Smooth muscle cell (in vitro differentiated cells): ENCODE results near the gene SCYL2. TPM values are rescaled to one million over a fixed set of nuclear protein-coding genes. Genes with fewer than 3 reads are reported as not detected.

Experiments used
- DNase-seq: peaks from one replicate; lab custom pipeline; 2025; ENCODE audit not compliant: unreplicated experiment; lab: John Stamatoyannopoulos, UW
- H2AFZ ChIP-seq: fragments of 200-600 bp; sonication (generic); 2 replicates; pipeline ENCODE4 v1.6.0; 2016; ENCODE audit warnings: antibody characterized with exemption, low read depth, mild to moderate bottlenecking
- H3F3A ChIP-seq: fragments of 200-600 bp; sonication (generic); 2 replicates; pipeline ENCODE4 v1.6.0; 2017; ENCODE audit warnings: antibody characterized with exemption, low read depth
- H3K27ac ChIP-seq: fragments of 200-600 bp; sonication (generic); 2 replicates; pipeline ENCODE4 v1.5.1; 2016; ENCODE audit warnings: low read depth, mild to moderate bottlenecking
- H3K27me3 ChIP-seq: fragments of 200-600 bp; sonication (generic); 2 replicates; pipeline ENCODE4 v1.6.1; 2016; ENCODE audit warnings: low read depth, mild to moderate bottlenecking
- H3K36me3 ChIP-seq: fragments of 200-600 bp; sonication (generic); 2 replicates; pipeline ENCODE4 v1.5.1; 2016; ENCODE audit warnings: low read depth
- H3K4me1 ChIP-seq: fragments of 200-600 bp; sonication (generic); 2 replicates; pipeline ENCODE4 v1.5.1; 2016; ENCODE audit warnings: low read depth
- H3K4me2 ChIP-seq: fragments of 200-600 bp; sonication (generic); 2 replicates; pipeline ENCODE4 v1.6.0; 2016; ENCODE audit warnings: mild to moderate bottlenecking
- H3K4me3 ChIP-seq: fragments of 200-600 bp; sonication (generic); 2 replicates; pipeline ENCODE4 v1.5.1; 2016; ENCODE audit warnings: mild to moderate bottlenecking
- H3K79me2 ChIP-seq: fragments of 200-600 bp; sonication (generic); 2 replicates; pipeline ENCODE4 v1.6.0; 2016; ENCODE audit warnings: low read depth, mild to moderate bottlenecking
- H3K9ac ChIP-seq: fragments of 200-600 bp; sonication (generic); 2 replicates; pipeline ENCODE4 v1.6.0; 2016; ENCODE audit warnings: low read depth
- H3K9me3 ChIP-seq: fragments of 200-600 bp; sonication (generic); replicated peaks from 2 replicates; pipeline ENCODE4 v1.5.1; 2016; ENCODE audit warnings: low read depth
- H4K20me1 ChIP-seq: fragments of 200-600 bp; sonication (generic); 2 replicates; pipeline ENCODE4 v1.6.0; 2016; ENCODE audit warnings: low read depth
- WGBS: methylation state at CpG from one replicate; pipeline ENCODE4 v1.1.7; 2016; ENCODE audit warnings: low lambda C conversion rate; 5-methylcytosine and 5-hydroxymethylcytosine counted together
- polyA plus RNA-seq: library from polyadenylated mRNA; unstranded; fragments of >200 nt; fragmentation: Nextera tagmentation; extraction: Ambion mirVana; gene quantifications from 2 replicates; pipeline ENCODE4 v1.2.1, GENCODE V29; 2016
- small RNA-seq: library from RNA; depleted of rRNA; stranded (forward); fragments of <200 nt; gene quantifications from one replicate; pipeline ENCODE3, GENCODE V24; 2014
- total RNA-seq: library from RNA; depleted of rRNA; stranded (reverse); fragments of >200 nt; gene quantifications from 2 replicates; pipeline ENCODE4 v1.2.3, GENCODE V29; 2014
- TF ChIP-seq, protein P1 (sequence below): fragments of 200-600 bp; sonication (generic); IDR thresholded peaks from 2 replicates; pipeline ENCODE4 v1.5.1; 2017; ENCODE audit warnings: borderline replicate concordance, mild to moderate bottlenecking, antibody characterized with exemption; ENCODE audit not compliant: insufficient read depth, poor library complexity, severe bottlenecking

Gene SCYL2
- total and polyA plus RNA-seq, 2 experiments from 2014 or later, result 20.4 to 123 TPM

DNA sequence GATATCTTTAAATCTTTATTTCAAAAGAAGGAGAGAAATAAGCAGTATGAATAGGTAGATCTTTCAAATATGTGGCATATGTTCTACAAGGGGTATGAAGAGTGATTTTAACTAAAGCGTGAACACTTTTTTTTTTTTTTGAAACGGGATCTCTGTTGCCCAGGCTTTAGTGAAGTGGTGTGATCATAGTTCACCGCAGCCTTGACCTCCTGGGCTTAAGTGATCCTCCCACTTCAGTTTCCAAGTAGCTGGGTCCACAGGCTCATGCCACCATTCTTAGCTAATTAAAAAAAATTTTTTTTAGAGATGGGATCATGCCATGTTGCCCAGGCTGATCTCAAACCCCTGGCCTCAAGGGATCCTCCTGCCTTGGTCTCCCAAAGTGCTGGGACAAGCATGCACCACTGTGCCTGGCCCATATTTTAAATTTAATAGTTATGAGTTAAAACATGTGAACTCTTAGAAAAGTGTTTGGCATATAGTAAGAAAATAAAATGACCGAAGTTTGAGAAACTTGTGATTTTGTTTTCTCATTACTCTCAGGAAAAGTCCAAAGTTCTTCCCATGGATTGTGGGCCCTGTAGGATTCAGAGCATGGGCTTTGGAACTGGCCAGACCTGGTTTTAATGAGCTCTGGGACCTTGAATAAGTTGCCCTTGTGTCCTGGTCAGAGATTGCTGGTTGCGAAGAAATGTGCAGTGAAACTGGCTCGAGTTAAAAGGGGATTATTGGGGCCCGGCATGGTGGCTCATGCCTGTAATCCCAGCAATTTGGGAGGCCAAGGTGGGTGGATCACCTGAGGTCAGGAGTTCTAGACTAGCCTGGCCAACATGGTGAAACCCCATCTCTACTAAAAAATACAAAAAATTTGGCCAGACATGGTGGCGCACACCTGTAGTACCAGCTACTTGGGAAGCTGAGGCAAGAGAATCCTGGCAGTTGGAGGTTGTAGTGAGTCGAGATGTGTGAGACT lies 116.9 kb downstream of the SCYL2 start:
- no peak overlapping the region for H2AFZ ChIP-seq
- DNase-seq, result no peak
- 92% methylated on average over 9 of the region's 9 CpGs for WGBS
- H3K36me3 ChIP-seq, result no peaks in the 10 kb centered on the region
- H3K4me1 ChIP-seq, result no peaks in the 10 kb centered on the region
- no peaks in the 10 kb centered on the region for H3K79me2 ChIP-seq
- no peaks in the 10 kb centered on the region for H4K20me1 ChIP-seq
- no peak overlapping the region for H3K27ac ChIP-seq
- TF ChIP-seq, protein P1, sequence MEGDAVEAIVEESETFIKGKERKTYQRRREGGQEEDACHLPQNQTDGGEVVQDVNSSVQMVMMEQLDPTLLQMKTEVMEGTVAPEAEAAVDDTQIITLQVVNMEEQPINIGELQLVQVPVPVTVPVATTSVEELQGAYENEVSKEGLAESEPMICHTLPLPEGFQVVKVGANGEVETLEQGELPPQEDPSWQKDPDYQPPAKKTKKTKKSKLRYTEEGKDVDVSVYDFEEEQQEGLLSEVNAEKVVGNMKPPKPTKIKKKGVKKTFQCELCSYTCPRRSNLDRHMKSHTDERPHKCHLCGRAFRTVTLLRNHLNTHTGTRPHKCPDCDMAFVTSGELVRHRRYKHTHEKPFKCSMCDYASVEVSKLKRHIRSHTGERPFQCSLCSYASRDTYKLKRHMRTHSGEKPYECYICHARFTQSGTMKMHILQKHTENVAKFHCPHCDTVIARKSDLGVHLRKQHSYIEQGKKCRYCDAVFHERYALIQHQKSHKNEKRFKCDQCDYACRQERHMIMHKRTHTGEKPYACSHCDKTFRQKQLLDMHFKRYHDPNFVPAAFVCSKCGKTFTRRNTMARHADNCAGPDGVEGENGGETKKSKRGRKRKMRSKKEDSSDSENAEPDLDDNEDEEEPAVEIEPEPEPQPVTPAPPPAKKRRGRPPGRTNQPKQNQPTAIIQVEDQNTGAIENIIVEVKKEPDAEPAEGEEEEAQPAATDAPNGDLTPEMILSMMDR, result no peak
- no peaks in the 10 kb centered on the region for H3K27me3 ChIP-seq
- H3K4me3 ChIP-seq, result no peak overlapping the region
- H3K4me2 ChIP-seq, result no peak overlapping the region
- H3K9ac ChIP-seq, result no peak overlapping the region
- H3K9me3 ChIP-seq, result no peaks in the 10 kb centered on the region
- no peaks in the 10 kb centered on the region for H3F3A ChIP-seq

DNA sequence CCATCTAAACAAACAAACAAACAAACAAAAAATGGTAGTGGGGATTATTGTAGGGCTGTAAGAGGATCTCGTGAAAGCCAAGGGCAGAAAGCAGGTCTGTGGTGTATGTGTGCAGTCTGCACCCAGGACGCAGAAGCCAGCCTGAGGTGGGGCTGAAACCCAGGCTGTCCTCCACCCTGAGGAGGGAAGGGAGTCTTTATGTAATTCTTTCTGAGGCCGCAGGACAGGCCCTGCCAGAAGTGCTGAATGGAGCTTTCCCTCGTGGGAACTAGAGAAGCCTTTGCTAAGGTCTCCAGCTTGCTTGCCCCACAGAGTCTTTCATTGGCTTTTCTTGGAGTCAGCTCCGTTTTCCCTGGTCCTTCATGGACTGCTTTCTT lies 117.6 kb downstream of the SCYL2 start:
- H4K20me1 ChIP-seq, result no peaks in the 10 kb centered on the region
- no peaks in the 10 kb centered on the region for H3K36me3 ChIP-seq
- no peaks in the 10 kb centered on the region for H3F3A ChIP-seq
- no peaks in the 10 kb centered on the region for H3K27me3 ChIP-seq
- no peak overlapping the region for H3K9ac ChIP-seq
- no peak overlapping the region for H3K4me2 ChIP-seq
- H3K79me2 ChIP-seq, result no peaks in the 10 kb centered on the region
- H3K4me1 ChIP-seq, result no peaks in the 10 kb centered on the region
- no peak overlapping the region for H2AFZ ChIP-seq
- no peak overlapping the region for H3K27ac ChIP-seq
- H3K4me3 ChIP-seq, result no peak overlapping the region
- no peaks in the 10 kb centered on the region for H3K9me3 ChIP-seq
- TF ChIP-seq, protein P1, result no peak
- DNase-seq, result no peak
- 87% methylated on average over 5 of the region's 5 CpGs for WGBS

DNA sequence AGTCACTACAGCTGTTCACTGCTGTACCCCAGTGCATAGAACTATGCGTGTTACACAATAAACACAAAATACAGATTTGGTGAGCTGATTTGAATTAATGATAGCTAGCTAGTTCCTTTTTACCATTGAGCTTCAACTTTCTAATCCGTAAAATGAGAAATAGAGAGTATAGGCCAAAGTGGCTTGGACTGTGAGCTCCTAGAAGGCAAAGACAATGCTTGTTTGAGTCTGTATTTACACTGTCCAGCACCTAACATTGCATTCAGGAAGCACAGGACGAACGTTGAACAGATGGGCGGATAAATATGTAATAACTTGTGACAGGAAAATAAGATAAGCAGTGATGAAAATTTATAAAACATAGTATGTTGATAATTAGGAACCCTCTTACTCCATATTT lies 121.4 kb downstream of the SCYL2 start:
- no peaks in the 10 kb centered on the region for H3K9me3 ChIP-seq
- H3K27me3 ChIP-seq, result no peaks in the 10 kb centered on the region
- no peaks in the 10 kb centered on the region for H3K4me1 ChIP-seq
- H3F3A ChIP-seq, result no peaks in the 10 kb centered on the region
- no peak overlapping the region for H3K4me2 ChIP-seq
- DNase-seq, result no peak
- WGBS, result 89% methylated on average over 5 of the region's 5 CpGs
- H3K79me2 ChIP-seq, result no peaks in the 10 kb centered on the region
- no peak overlapping the region for H2AFZ ChIP-seq
- no peak overlapping the region for H3K4me3 ChIP-seq
- no peaks in the 10 kb centered on the region for H4K20me1 ChIP-seq
- H3K9ac ChIP-seq, result no peak overlapping the region
- H3K27ac ChIP-seq, result no peak overlapping the region
- TF ChIP-seq, protein P1, result no peak
- H3K36me3 ChIP-seq, result no peaks in the 10 kb centered on the region

Small RNAs within 50 kb of the gene (small RNA-seq; reads per million reads assigned to genes)
- not detected for gene RF00019

Other genes with a start within 250 kb of the SCYL2 start
- gene BLTP3B, start 124.3 kb upstream of the SCYL2 start, total RNA-seq, result 27.3 and 34.0 TPM in 2 replicates
- 8.5 and 8.9 TPM in 2 replicates for gene BLTP3B, start 124.3 kb upstream of the SCYL2 start, polyA plus RNA-seq
- gene ACTR6, start 66.4 kb upstream of the SCYL2 start, total RNA-seq, result 27.3 and 57.3 TPM in 2 replicates
- 19.7 and 21.7 TPM in 2 replicates for gene ACTR6, start 66.4 kb upstream of the SCYL2 start, polyA plus RNA-seq
- 4.1 and 13.5 TPM in 2 replicates for gene DEPDC4, start 98 bp upstream of the SCYL2 start, total RNA-seq
- 0.49 and 1.2 TPM in 2 replicates for gene DEPDC4, start 98 bp upstream of the SCYL2 start, polyA plus RNA-seq
- gene SLC17A8, start 89.9 kb downstream of the SCYL2 start, total RNA-seq, result not detected in 2 replicates
- not detected in 2 replicates for gene SLC17A8, start 89.9 kb downstream of the SCYL2 start, polyA plus RNA-seq
- not detected in 2 replicates for gene NR1H4, start 206.7 kb downstream of the SCYL2 start, total RNA-seq
- gene NR1H4, start 206.7 kb downstream of the SCYL2 start, polyA plus RNA-seq, result not detected in 2 replicates